GM23338 (cell line): ENCODE results near the gene APC. TPM values are rescaled to one million over a fixed set of nuclear protein-coding genes. Genes with fewer than 3 reads are reported as not detected.

Source experiments
- ATAC-seq: fragments of 200-7000 bp; cut with Tn5 transposase; 3 replicates; pipeline ENCODE4 v1.9.1; 2020
- DNase-seq: peaks from one replicate; pipeline ENCODE4 v3.0.0-alpha.2; 2015; ENCODE audit warnings: low spot score
- H2AFZ ChIP-seq: fragments of 200-600 bp; sonication (generic); 2 replicates; pipeline ENCODE4 v1.8.0; 2016; ENCODE audit warnings: antibody characterized with exemption, mild to moderate bottlenecking, moderate library complexity
- H3F3A ChIP-seq: fragments of 200-600 bp; sonication (generic); replicated peaks from 2 replicates; pipeline ENCODE4 v1.8.0; 2017; ENCODE audit warnings: antibody characterized with exemption, mixed run types, low read depth
- H3K27ac ChIP-seq: fragments of 200-600 bp; sonication (generic); 2 replicates; pipeline ENCODE4 v1.6.1; 2016; ENCODE audit warnings: low read depth
- H3K27me3 ChIP-seq: fragments of 200-600 bp; sonication (generic); 2 replicates; pipeline ENCODE4 v1.8.0; 2016; ENCODE audit warnings: mild to moderate bottlenecking, mixed run types, moderate library complexity; ENCODE audit not compliant: insufficient read depth
- H3K36me3 ChIP-seq: fragments of 200-600 bp; sonication (generic); 2 replicates; pipeline ENCODE4 v1.8.0; 2016; ENCODE audit warnings: mild to moderate bottlenecking; ENCODE audit not compliant: insufficient read depth
- H3K4me1 ChIP-seq: fragments of 200-600 bp; sonication (generic); 2 replicates; pipeline ENCODE4 v1.8.0; 2016; ENCODE audit warnings: mild to moderate bottlenecking, moderate library complexity; ENCODE audit not compliant: insufficient read depth
- H3K4me2 ChIP-seq: fragments of 200-600 bp; sonication (generic); 2 replicates; pipeline ENCODE4 v1.7.1; 2017; ENCODE audit warnings: mixed run types
- H3K4me3 ChIP-seq: fragments of 200-600 bp; sonication (generic); 2 replicates; pipeline ENCODE4 v1.6.1; 2016; ENCODE audit warnings: mixed run types
- H3K79me2 ChIP-seq: fragments of 200-600 bp; sonication (generic); replicated peaks from 2 replicates; pipeline ENCODE4 v1.8.0; 2017; ENCODE audit warnings: mild to moderate bottlenecking; ENCODE audit not compliant: insufficient read depth
- H3K9me2 ChIP-seq: fragments of 200-600 bp; sonication (generic); 2 replicates; pipeline ENCODE4 v1.8.0; 2017; ENCODE audit not compliant: insufficient read depth
- H4K20me1 ChIP-seq: fragments of 200-600 bp; sonication (generic); replicated peaks from 2 replicates; pipeline ENCODE4 v1.8.0; 2017; ENCODE audit warnings: mild to moderate bottlenecking; ENCODE audit not compliant: insufficient read depth
- H3K27ac Mint-ChIP-seq: 2 replicates; pipeline ENCODE4 v1.8.0; 2020; ENCODE audit warnings: inconsistent platforms, mild to moderate bottlenecking, moderate library complexity, mixed read lengths
- H3K27me3 Mint-ChIP-seq: 3 replicates; pipeline ENCODE4 v1.8.0; 2022; ENCODE audit warnings: low read depth, mild to moderate bottlenecking, moderate library complexity, mixed read lengths, inconsistent platforms; ENCODE audit not compliant: insufficient read depth, poor library complexity
- H3K36me3 Mint-ChIP-seq: 3 replicates; pipeline ENCODE4 v1.8.0; 2021; ENCODE audit warnings: low read depth, mild to moderate bottlenecking, inconsistent platforms, moderate library complexity, mixed read lengths
- H3K4me1 Mint-ChIP-seq: 3 replicates; pipeline ENCODE4 v1.8.0; 2020; ENCODE audit warnings: mild to moderate bottlenecking, inconsistent platforms, mixed read lengths
- H3K4me3 Mint-ChIP-seq: 3 replicates; pipeline ENCODE4 v1.8.0; 2021; ENCODE audit warnings: moderate library complexity, mild to moderate bottlenecking, inconsistent platforms, mixed read lengths
- H3K9me3 Mint-ChIP-seq: 3 replicates; pipeline ENCODE4 v1.8.0; 2020; ENCODE audit warnings: moderate library complexity, mild to moderate bottlenecking, inconsistent platforms, mixed read lengths
- CREB1 ChIP-seq: fragments of 250-450 bp; sonication (Bioruptor Pico); IDR thresholded peaks from 2 replicates; pipeline ENCODE4 v1.5.0; 2020; ENCODE audit warnings: low read depth, mild to moderate bottlenecking, moderate library complexity
- CTCF ChIP-seq, 2 experiments: fragments of 200-600 bp in 1 of 2; sonication (generic) in 1 of 2; conservative IDR thresholded peaks; 2 replicates each; pipeline versions ENCODE4 v1.5.1 to v1.6.1; 2016 to 2017; ENCODE audit warnings: antibody characterized with exemption in 2 of 2, low read depth in 2 of 2, mild to moderate bottlenecking in 2 of 2, moderate library complexity in 1 of 2
- EZH2 ChIP-seq: fragments of 200-600 bp; sonication (generic); IDR thresholded peaks from one replicate; pipeline ENCODE4 v1.8.0; 2017; ENCODE audit warnings: antibody characterized with exemption, mild to moderate bottlenecking, low read depth; ENCODE audit not compliant: unreplicated experiment
- EZH2phosphoT487 ChIP-seq: fragments of 200-600 bp; sonication (generic); IDR thresholded peaks from one replicate; pipeline ENCODE4 v1.8.1; 2018; ENCODE audit warnings: antibody characterized with exemption; ENCODE audit not compliant: unreplicated experiment
- JUNB ChIP-seq: IDR thresholded peaks from one replicate; pipeline ENCODE4 v1.6.1; 2016; ENCODE audit warnings: antibody characterized with exemption; ENCODE audit not compliant: unreplicated experiment
- NANOG ChIP-seq: IDR thresholded peaks from 2 replicates; pipeline ENCODE4 v1.6.1; 2016; ENCODE audit warnings: antibody characterized with exemption, borderline replicate concordance
- POLR2AphosphoS5 ChIP-seq: IDR thresholded peaks from 2 replicates; pipeline ENCODE4 v1.6.1; 2016; ENCODE audit warnings: antibody characterized with exemption, low read depth
- REST ChIP-seq: IDR thresholded peaks from one replicate; pipeline ENCODE4 v1.6.1; 2018; ENCODE audit warnings: antibody characterized with exemption; ENCODE audit not compliant: unreplicated experiment
- STAT1 ChIP-seq: IDR thresholded peaks from one replicate; pipeline ENCODE4 v1.6.1; 2016; ENCODE audit warnings: antibody characterized with exemption; ENCODE audit not compliant: unreplicated experiment
- ZNF114 ChIP-seq: fragments of 250-450 bp; sonication (Bioruptor Pico); IDR thresholded peaks from 2 replicates; pipeline ENCODE4 v1.5.0; 2020; ENCODE audit warnings: mild to moderate bottlenecking, moderate library complexity
- ZNF331 ChIP-seq: fragments of 250-450 bp; sonication (Bioruptor Pico); IDR thresholded peaks from 2 replicates; pipeline ENCODE4 v1.5.0; 2020; ENCODE audit warnings: low read depth, mild to moderate bottlenecking, moderate library complexity
- polyA plus RNA-seq: library from polyadenylated mRNA; unstranded; fragments of >200 nt; fragmentation: Nextera tagmentation; extraction: Ambion mirVana; gene quantifications from 2 replicates; pipeline ENCODE4 v1.2.1, GENCODE V29; 2016
- total RNA-seq: library from RNA; depleted of rRNA; stranded (reverse); fragments of >200 nt; shearing (Covaris generic); gene quantifications from 2 replicates; pipeline ENCODE4 v1.2.3, GENCODE V29; 2014
- TF ChIP-seq, protein P1 (sequence below): IDR thresholded peaks from 2 replicates; pipeline ENCODE4 v1.6.1; 2016; ENCODE audit warnings: antibody characterized with exemption

APC gene
- total and polyA plus RNA-seq, 2 experiments from 2014 or later = 42.4 to 62.9 TPM

DNA sequence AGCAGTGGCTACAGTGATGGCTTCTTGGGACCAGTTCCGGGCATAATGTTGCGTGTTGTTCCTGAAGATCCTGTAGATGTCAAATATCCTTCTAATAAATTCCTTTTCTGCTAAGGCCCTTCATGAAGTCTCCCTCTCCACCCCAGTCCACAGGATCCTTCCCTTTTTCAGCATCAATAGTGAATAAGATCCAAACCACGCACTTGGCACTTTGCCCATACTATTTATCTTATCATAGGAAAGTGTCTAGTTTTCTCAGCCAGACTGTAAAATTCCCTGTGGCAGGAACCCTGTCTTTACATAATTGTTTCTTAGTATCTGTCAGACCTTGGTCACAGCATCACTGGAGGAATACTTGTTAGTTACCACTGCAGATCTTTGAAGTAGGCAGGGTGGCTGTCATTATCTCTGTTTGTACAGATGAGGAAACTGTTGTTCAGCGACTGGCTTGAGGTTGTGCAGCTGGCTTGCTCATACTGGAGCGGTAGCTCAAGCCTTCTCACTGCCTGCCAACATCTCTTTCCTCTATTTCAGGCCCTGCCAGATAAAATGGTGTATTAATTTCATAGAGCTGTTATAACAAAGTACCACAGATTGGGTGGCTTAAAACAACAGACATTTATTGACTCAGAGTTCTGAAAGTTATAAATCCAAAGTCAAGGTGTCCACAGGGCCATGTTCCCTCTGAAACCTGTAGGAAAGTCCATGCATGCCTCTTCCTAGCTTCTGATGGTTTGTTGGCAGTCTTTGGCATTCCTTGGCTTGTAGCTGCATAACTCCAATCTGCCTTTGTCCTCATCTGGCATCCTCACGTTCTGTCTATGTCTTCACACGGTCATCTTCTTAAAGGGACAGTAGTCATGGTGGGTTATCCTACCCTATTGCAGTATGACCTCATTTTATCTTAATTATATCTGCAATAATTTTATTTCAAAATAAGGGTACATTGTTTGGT is 33.5 kb upstream of the APC start (continued):
- TF ChIP-seq REST (no peak), CTCF (conservative IDR thresholded peaks at IDR 0.05; ENCODE audit: low read depth in 2 of 2) (no peak), NANOG (no peak), POLR2AphosphoS5 (no peak), EZH2phosphoT487 (no peak), CREB1 (CRISPR knock-in tag) (no peak), EZH2 (no peak)
- TF ChIP-seq, protein P1, sequence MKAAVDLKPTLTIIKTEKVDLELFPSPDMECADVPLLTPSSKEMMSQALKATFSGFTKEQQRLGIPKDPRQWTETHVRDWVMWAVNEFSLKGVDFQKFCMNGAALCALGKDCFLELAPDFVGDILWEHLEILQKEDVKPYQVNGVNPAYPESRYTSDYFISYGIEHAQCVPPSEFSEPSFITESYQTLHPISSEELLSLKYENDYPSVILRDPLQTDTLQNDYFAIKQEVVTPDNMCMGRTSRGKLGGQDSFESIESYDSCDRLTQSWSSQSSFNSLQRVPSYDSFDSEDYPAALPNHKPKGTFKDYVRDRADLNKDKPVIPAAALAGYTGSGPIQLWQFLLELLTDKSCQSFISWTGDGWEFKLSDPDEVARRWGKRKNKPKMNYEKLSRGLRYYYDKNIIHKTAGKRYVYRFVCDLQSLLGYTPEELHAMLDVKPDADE = no peak

- H3K27ac Mint-ChIP-seq = no peak overlapping the region
- Histone ChIP-seq H3K4me1 (peaks cover 19% of the 10 kb centered on the region), H2AFZ (peak overlapping the region; percentile 90), H3K27ac (no peak overlapping the region), H3K9me2 (no peaks in the 10 kb centered on the region), H3K27me3 (no peaks in the 10 kb centered on the region), H4K20me1 (0 out of 2 replicates have a peak, but pooled peaks cover 8% of the 10 kb centered on the region), H3K79me2 (peaks cover 38% of the 10 kb centered on the region), H3K4me3 (peak overlapping the region; percentile 98; the same call in 1 of the 2 replicates), H3K36me3 (no peaks in the 10 kb centered on the region), H3F3A (no peaks in the 10 kb centered on the region; the same call in 1 of the 2 replicates), H3K4me2 (peak overlapping the region; percentile 72)
- DNase-seq (no peak), ATAC-seq (no peak)
- peaks cover 28% of the 10 kb centered on the region for H3K4me1 Mint-ChIP-seq
- peak overlapping the region; percentile 89; the same call in 2 of the 3 replicates for H3K4me3 Mint-ChIP-seq
- H3K36me3 Mint-ChIP-seq = no peaks in the 10 kb centered on the region; the same call in 2 of the 3 replicates
- H3K27me3 Mint-ChIP-seq = peaks cover 3% of the 10 kb centered on the region
- no peaks in the 10 kb centered on the region for H3K9me3 Mint-ChIP-seq
- no peak for TF ChIP-seq REST
- no peak for TF ChIP-seq CTCF (conservative IDR thresholded peaks at IDR 0.05; ENCODE audit: low read depth in 2 of 2)
- no peak for TF ChIP-seq NANOG
- no peak for TF ChIP-seq STAT1
- TF ChIP-seq JUNB = no peak
- TF ChIP-seq POLR2AphosphoS5 = no peak
- TF ChIP-seq ZNF331 (CRISPR knock-in tag) = no peak
- TF ChIP-seq CREB1 (CRISPR knock-in tag) = no peak
- no peak for TF ChIP-seq ZNF114 (CRISPR knock-in tag)
Measured at GRCh38 chr5:112706446-112707016, 31.2 kb upstream of the APC start.
